Subcutaneous adipose tissue (tissue), 4 donors: ENCODE measurements around the gene LGALS3. TPM values are rescaled to one million over a fixed set of nuclear protein-coding genes. Genes with fewer than 3 reads are reported as not detected.

Source experiments
- CTCF ChIP-seq: fragments of 450-650 bp; IDR thresholded peaks from one replicate; pipeline ENCODE4 v1.5.1; 2016; ENCODE audit warnings: low read depth, mild to moderate bottlenecking, control low read depth, antibody characterized with exemption, moderate library complexity
- total RNA-seq, 4 donors: library from RNA; depleted of rRNA; stranded (reverse); fragments of >200 nt; gene quantifications; one replicate each; pipeline ENCODE4 v1.1.0, GENCODE V29; 2016

Gene LGALS3
- total RNA-seq, 4 donors from 2014 or later = 340 to 844 (median 656) TPM

GRCh38 chr14:55151601-55152000, 22.5 kb downstream of the LGALS3 start:
- TF ChIP-seq CTCF = no peak

DNA sequence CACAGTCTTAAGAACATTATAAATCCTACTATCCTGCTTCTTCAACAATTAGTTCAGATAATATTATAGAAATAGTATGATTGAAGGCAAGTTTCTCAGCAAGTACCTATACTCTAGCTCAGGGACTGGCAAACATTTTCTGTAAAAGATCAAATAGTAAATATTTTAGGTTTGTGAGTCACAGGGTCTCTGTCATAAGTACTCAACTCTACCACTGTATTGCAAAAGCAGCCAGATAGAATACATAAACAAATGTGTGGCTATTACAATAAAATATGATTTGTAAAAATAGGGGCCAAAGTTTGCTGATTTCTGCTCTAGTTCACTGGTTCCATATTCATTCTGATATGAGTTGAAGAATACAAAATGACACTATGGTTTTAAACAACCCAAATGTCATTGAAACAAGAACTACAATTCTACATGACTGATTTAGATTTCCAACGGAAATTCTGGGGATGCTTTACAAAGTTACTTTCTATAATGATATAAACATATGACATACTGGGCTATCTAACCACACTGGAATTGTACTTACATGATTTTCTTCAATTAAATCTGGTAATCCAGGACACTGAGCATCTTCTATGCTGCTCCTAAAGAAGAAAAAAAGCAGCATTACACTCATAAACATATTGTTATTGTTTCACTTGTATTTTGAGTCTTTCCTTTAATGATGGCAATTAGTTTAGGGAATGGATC, 23.2 kb downstream of the LGALS3 start:
- TF ChIP-seq CTCF = no peak

GRCh38 chr14:55153951-55154350, 24.9 kb downstream of the LGALS3 start:
- TF ChIP-seq CTCF = no peak

- no peak for TF ChIP-seq CTCF
These were observed 28.0 kb downstream of the LGALS3 start for GRCh38 chr14:55157080-55157479.

DNA sequence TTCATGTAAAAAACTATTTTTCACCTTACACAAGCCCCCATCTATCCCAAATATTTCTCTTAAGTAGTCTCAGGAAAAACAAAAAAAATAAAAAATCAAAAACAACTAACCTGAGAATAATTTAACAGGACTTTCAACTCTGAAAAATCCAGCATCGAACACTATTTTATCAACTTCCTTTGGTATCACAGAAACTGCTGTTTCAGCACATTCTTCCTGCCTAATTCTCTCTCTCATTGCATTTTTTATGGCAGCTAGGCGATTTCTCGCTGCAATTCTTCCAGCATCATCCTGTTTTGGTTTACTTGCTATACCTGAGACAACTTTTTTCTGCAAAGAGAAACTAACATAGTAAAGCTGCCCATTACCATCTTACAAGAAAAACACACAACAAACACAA, 29.4 kb downstream of the LGALS3 start:
- no peak for TF ChIP-seq CTCF

- no peak for TF ChIP-seq CTCF
These were observed 31.9 kb downstream of the LGALS3 start for GRCh38 chr14:55160989-55161388.

GRCh38 chr14:55170526-55170925, 41.5 kb downstream of the LGALS3 start:
- no peak for TF ChIP-seq CTCF
